Suprapubic skin (tissue), 4 donors: ENCODE data around the gene OR4D1. TPM values are rescaled to one million over a fixed set of nuclear protein-coding genes. Genes with fewer than 3 reads are reported as not detected.

Source experiments
- DNase-seq, 2 donors: peaks; one replicate each; pipeline ENCODE4 v3.0.0-alpha.2; 2019; ENCODE audit warnings: low spot score in 2 of 2
- H3K27ac ChIP-seq: fragments of 200-600 bp; sonication (generic); one replicate; pipeline ENCODE4 v1.5.1; 2019
- H3K27me3 ChIP-seq: fragments of 200-600 bp; sonication (generic); one replicate; pipeline ENCODE4 v1.5.1; 2019
- H3K36me3 ChIP-seq: fragments of 200-600 bp; sonication (generic); one replicate; pipeline ENCODE4 v1.5.1; 2019
- H3K4me1 ChIP-seq: fragments of 200-600 bp; sonication (generic); one replicate; pipeline ENCODE4 v1.5.1; 2019
- H3K4me3 ChIP-seq: fragments of 200-600 bp; sonication (generic); one replicate; pipeline ENCODE4 v1.5.1; 2019; ENCODE audit warnings: mild to moderate bottlenecking
- H3K9me3 ChIP-seq: fragments of 200-600 bp; sonication (generic); one replicate; pipeline ENCODE4 v1.5.1; 2019
- CTCF ChIP-seq, 2 donors: fragments of 200-600 bp in 1 of 2; fragments of 450-650 bp in 1 of 2; sonication (generic) in 1 of 2; IDR thresholded peaks; one replicate each; pipeline ENCODE4 v1.5.1; 2016 to 2019; ENCODE audit warnings: antibody characterized with exemption in 2 of 2, mild to moderate bottlenecking in 1 of 2, moderate library complexity in 1 of 2
- EP300 ChIP-seq: sonication (generic); formaldehyde crosslinking; IDR thresholded peaks from one replicate; pipeline ENCODE4 v1.6.1; 2017; ENCODE audit warnings: antibody characterized with exemption
- POLR2A ChIP-seq, 2 donors: fragments of 450-650 bp; IDR thresholded peaks; one replicate each; pipeline ENCODE4 v1.6.1; 2017; ENCODE audit warnings: antibody characterized with exemption in 2 of 2, mild to moderate bottlenecking in 2 of 2, moderate library complexity in 2 of 2
- POLR2AphosphoS5 ChIP-seq, 3 donors: sonication (generic); formaldehyde crosslinking; IDR thresholded peaks; one replicate each; pipeline ENCODE4 v1.6.1; 2017; ENCODE audit warnings: antibody characterized with exemption in 3 of 3
- WGBS: methylation state at CpG from one replicate; pipeline ENCODE4 v1.1.5; 2018; 5-methylcytosine and 5-hydroxymethylcytosine counted together
- total RNA-seq, 4 donors: library from RNA; depleted of rRNA; stranded (reverse); fragments of >200 nt; gene quantifications; one replicate each; pipeline ENCODE4 v1.1.0, GENCODE V29; 2016

Gene OR4D1
- total RNA-seq, 4 donors from 2014 or later: not detected

- DNase-seq: no peak
- 54% methylated on average over 14 of the region's 14 CpGs for WGBS
- TF ChIP-seq EP300: no peak
- no peak for TF ChIP-seq POLR2AphosphoS5 (IDR thresholded peaks at IDR 0.05)
- no peak for TF ChIP-seq CTCF (IDR thresholded peaks at IDR 0.05)
- TF ChIP-seq POLR2A (IDR thresholded peaks at IDR 0.05): no peak
- H3K27ac ChIP-seq: no peak overlapping the region
- H3K4me1 ChIP-seq: peaks cover 10% of the 10 kb centered on the region
- H3K4me3 ChIP-seq: no peak overlapping the region
- no peaks in the 10 kb centered on the region for H3K9me3 ChIP-seq
- H3K27me3 ChIP-seq: peaks cover 13% of the 10 kb centered on the region
- no peaks in the 10 kb centered on the region for H3K36me3 ChIP-seq
These were observed 43.2 kb downstream of the OR4D1 start for GRCh38 chr17:58191241-58191896.

GRCh38 chr17:58192612-58193011 is 44.4 kb downstream of the OR4D1 start, which contains the start of gene EPX:
Gene EPX, plus strand, starts transcription at chr17:58192726. Its CDS starts 121 bp downstream, at chr17:58192847.
- Histone ChIP-seq H3K27ac (no peak within 1 kb of the TSS), H3K4me3 (no peak within 1 kb of the TSS), H3K27me3 (peaks cover 13% of the 10 kb centered on the region), H3K36me3 (no peaks in the 10 kb centered on the region), H3K9me3 (no peaks in the 10 kb centered on the region), H3K4me1 (peaks cover 10% of the 10 kb centered on the region)
- WGBS: 54% methylated on average over 6 of the region's 6 CpGs
- no peak for TF ChIP-seq EP300
- DNase-seq: no peak

GRCh38 chr17:58193641-58194255 is 45.6 kb downstream of the OR4D1 start:
- Histone ChIP-seq H3K9me3 (no peaks in the 10 kb centered on the region), H3K27me3 (peaks cover 21% of the 10 kb centered on the region), H3K4me3 (no peak overlapping the region), H3K36me3 (no peaks in the 10 kb centered on the region), H3K4me1 (peaks cover 10% of the 10 kb centered on the region), H3K27ac (no peak overlapping the region)
- 74% methylated on average over 6 of the region's 18 CpGs for WGBS
- TF ChIP-seq EP300 (no peak), POLR2A (IDR thresholded peaks at IDR 0.05) (no peak), CTCF (IDR thresholded peaks at IDR 0.05) (no peak), POLR2AphosphoS5 (IDR thresholded peaks at IDR 0.05) (no peak)
- no peak for DNase-seq

GRCh38 chr17:58195518-58196123 is 47.4 kb downstream of the OR4D1 start:
- no peak overlapping the region for H3K27ac ChIP-seq
- no peaks in the 10 kb centered on the region for H3K9me3 ChIP-seq
- no peaks in the 10 kb centered on the region for H3K36me3 ChIP-seq
- no peaks in the 10 kb centered on the region for H3K4me1 ChIP-seq
- WGBS: 69% methylated on average over 5 of the region's 5 CpGs
- H3K27me3 ChIP-seq: peaks cover 29% of the 10 kb centered on the region
- no peak for DNase-seq
- TF ChIP-seq CTCF (IDR thresholded peaks at IDR 0.05) (no peak), POLR2A (IDR thresholded peaks at IDR 0.05) (no peak), POLR2AphosphoS5 (IDR thresholded peaks at IDR 0.05) (no peak), EP300 (no peak)
- H3K4me3 ChIP-seq: no peak overlapping the region

GRCh38 chr17:58196610-58197009 is 48.4 kb downstream of the OR4D1 start:
- peaks cover 24% of the 10 kb centered on the region for H3K27me3 ChIP-seq
- TF ChIP-seq EP300 (no peak), CTCF (IDR thresholded peaks at IDR 0.05) (no peak), POLR2A (IDR thresholded peaks at IDR 0.05) (no peak), POLR2AphosphoS5 (IDR thresholded peaks at IDR 0.05) (no peak)
- H3K36me3 ChIP-seq: no peaks in the 10 kb centered on the region
- no peak overlapping the region for H3K27ac ChIP-seq
- H3K9me3 ChIP-seq: no peaks in the 10 kb centered on the region
- DNase-seq: no peak
- no peak overlapping the region for H3K4me3 ChIP-seq
- 81% methylated on average over 7 of the region's 7 CpGs for WGBS
- H3K4me1 ChIP-seq: no peaks in the 10 kb centered on the region
